NCI-H748 (cell line): Measurements from ENCODE around the gene DENND1C.

Experiments
- DNase-seq: peaks from one replicate; lab custom pipeline; 2025; ENCODE audit not compliant: unreplicated experiment; lab: John Stamatoyannopoulos, UW

Gene DENND1C

DNA sequence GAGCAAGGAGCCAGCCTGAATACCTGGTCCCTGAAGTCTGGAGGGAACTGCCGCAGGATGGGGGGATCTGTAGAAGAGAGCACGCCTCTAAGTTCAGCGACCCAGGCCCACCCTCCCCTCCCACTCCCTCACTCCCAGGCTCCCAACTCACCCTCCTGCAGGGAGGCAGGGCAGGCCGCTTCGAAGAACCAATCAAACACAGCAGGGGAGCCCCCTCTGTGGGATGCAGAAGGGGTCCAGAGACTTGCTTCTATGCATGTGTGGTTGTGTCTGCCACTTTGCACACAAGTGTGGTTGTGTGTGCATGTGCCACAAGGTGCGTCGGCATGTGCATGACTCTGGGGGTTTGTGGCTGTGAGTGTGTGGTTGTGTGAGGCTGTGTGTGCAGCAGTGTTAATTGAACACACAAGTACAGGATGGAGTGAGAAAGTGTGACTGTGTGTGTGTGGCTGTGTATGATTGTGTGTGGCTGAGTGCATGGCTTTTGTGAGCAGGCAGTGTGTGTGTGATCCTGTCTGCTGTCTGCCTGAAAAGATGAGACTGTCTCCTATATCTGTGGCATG, 1.7 kb downstream of the DENND1C start:
- DNase-seq = no peak

DNA sequence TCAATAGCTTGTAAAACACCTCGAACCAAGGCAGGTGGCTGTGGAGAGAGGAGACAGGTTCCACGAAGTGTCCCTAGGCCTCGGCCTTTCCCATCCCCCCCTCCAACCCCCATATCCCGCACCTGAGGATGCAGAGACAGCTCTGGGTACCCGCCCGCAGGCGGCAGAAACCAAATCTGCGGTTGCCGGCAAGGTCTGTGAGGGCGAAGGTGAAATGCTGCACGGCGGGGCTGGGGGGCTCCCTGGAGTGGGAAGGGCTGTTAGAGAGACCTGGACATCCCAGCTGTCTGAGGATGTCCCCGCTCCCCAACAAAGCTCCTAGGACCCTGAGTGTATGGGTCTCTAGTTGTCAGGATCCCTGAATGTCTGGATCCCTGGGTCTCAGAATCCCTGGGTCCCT, 2.8 kb downstream of the DENND1C start:
- DNase-seq = no peak

- no peak for DNase-seq
These were observed 4.6 kb downstream of the DENND1C start for GRCh38 chr19:6476896-6477431.

- DNase-seq = peak; percentile 46
These were observed 5.3 kb downstream of the DENND1C start for GRCh38 chr19:6476155-6476895.

DNA sequence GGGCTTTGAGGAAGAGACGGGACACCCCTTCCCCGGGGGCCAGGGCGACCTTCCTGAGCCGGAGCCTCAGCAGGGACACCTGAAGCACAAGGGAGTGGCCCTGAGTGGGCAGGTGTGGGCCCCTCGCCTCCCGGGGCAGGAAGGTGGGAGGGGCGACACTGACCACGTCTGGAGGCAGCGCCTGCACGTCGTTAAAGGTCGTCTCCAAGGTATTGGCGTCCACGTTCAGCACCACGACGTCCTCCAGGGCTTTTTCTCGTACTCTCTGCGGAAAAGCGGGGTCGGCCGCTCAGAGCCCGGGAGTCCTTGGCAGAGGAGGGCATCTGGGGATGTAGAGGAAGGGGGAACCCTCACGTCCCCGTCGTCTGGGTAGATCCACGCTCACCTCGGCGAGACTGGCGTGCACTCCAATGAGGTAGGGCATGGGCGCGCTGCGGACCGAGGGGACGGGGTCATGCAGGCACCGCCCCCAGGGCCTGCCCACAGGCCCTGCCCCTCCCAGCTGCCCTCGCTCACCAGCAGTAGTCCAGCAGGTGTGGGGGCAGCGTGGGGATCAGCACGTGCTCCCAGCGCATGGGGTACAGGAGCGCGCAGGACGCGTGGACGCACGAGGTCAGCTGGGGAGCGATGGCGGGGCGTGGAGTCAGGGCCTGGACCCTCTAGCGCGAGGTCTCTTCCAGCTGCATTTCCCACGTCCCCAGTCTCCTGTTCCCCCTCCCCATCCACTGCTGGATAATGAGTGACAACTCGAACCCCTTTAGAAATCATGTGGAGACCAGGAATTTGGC, 6.1 kb downstream of the DENND1C start:
- no peak for DNase-seq

DNA sequence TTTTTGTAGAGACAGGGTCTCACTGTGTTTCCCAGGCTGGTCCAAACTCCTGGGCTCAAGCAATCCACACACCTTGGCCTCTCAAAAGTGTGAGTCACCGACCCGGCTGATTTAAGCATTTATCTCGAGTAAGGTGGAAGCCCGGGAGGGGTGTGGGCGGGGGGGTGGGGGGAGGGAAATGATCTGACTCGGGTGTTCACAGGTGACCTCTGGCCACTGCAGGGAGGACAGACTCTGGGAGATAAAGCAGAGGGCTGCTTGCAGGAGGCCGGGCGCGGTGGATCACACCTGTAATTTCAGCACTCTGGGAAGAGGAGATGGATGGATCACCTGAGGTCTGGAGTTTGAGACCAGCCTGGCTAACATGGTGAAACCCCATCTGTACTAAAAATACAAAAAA, 7.9 kb downstream of the DENND1C start:
- DNase-seq = no peak

GRCh38 chr19:6472713-6473112, 8.9 kb downstream of the DENND1C start:
- peak; percentile 5 for DNase-seq

- no peak for DNase-seq
These were observed 10.5 kb downstream of the DENND1C start for GRCh38 chr19:6471076-6471475.

DNA sequence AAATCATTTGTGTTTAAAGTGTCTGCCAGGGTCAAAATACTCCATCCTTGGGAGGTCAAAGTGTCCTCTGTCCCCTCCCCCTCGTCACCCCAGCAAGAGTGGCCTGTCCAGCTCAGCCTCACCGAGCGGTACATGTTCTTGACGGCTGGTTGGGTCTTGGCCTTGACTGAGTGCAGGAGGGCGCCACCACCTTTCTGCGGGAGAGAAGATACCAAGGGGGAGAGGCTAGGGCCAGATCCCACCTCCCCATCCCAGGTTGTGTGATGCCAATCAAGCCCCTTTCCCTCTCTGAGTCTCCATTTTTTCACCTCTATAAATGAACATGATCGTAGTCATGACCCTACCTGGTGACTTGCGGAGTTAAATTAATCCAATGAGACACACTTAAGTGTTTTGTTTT, 11.4 kb downstream of the DENND1C start:
- no peak for DNase-seq

GRCh38 chr19:6467384-6467783, 14.2 kb downstream of the DENND1C start:
- DNase-seq = no peak

DNA sequence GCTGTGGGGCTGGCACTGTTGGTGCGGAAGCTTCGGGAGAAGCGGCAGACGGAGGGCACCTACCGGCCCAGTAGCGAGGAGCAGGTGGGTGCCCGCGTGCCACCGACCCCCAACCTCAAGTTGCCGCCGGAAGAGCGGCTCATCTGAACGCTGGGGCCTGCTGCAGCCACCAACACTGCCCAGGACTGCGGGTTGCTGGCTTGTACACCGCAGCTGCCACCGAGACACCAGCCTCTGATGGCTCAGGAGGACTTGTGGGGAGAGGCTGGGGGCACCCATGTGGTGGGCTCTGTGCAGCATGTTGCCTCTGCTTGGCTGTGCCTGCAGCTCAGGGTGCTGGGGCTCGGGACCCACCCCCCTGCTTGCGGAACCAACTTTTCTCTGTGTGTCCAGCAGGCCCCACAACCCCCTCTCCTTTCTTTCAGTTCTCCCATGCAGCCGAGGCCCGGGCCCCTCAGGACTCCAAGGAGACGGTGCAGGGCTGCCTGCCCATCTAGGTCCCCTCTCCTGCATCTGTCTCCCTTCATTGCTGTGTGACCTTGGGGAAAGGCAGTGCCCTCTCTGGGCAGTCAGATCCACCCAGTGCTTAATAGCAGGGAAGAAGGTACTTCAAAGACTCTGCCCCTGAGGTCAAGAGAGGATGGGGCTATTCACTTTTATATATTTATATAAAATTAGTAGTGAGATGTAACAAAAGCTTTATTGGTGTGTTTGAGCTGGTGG, 14.9 kb downstream of the DENND1C start:
- DNase-seq = no peak

GRCh38 chr19:6465663-6466062, 15.9 kb downstream of the DENND1C start:
- DNase-seq = no peak

GRCh38 chr19:6465006-6465405, 16.6 kb downstream of the DENND1C start:
- no peak for DNase-seq

- DNase-seq = no peak
These were observed 17.3 kb downstream of the DENND1C start, which contains the start of gene CRB3 for GRCh38 chr19:6464070-6464873. Gene CRB3, plus strand, starts transcription at chr19:6464271. Its CDS starts 431 bp downstream, at chr19:6464702.

DNA sequence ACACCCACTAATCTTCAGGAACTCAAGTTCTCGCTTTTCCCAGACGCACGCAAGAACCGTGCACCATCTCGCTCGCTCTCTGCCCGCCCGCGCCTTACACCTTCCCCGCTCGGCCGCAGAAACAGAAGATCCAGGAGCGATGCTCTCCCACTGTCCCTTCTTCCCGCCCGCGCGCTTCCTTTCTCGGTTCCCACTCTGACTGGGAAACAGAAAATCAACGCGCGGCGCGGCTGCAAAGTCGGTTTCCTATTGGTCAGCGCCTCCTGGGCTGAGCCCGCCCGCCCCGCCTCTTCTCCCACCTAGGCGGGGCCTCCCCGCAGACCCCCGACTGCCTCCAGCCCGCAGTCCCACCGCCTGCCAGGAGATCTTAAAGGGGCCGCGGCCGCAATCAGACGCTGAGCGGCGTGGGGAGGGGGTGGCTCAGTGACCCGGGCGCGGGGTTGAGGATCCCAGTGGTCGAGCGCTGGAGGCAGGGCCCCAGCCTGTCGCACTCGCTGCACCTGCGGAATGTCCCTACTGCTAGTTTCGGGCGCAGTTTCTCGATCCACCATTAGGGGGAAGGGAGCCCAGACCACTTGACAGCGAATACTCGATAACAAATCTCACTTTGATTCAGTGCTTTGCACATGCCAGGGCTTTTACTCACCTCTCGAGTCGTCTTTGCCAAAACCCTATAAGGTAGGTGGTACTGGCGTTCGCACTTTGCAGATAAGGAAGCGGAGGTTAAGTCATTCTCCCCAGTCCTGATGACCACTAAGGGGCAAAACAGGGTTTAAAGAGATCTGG, 21.3 kb downstream of the DENND1C start:
- DNase-seq = peak; percentile 97

- DNase-seq = peak; percentile 71
These were observed 22.1 kb downstream of the DENND1C start, which contains the start of gene SLC25A23 for GRCh38 chr19:6459262-6460098. Gene SLC25A23, minus strand, starts transcription at chr19:6459792. Its CDS starts 164 bp downstream, at chr19:6459628.

GRCh38 chr19:6458695-6459261, 22.8 kb downstream of the DENND1C start:
- peak; percentile 22 for DNase-seq
